ENCODE measurements around the gene SRPK2. TPM values are rescaled to one million over a fixed set of nuclear protein-coding genes. Genes with fewer than 3 reads are reported as not detected.
A peak's percentile ranks its signal among the peaks of the same experiment; 100 is the strongest.

The SRPK2 gene
- total RNA-seq, 1 donor from 2014 or later = 58.5 TPM

GRCh38 chr7:105355701-105356100, 33.0 kb downstream of the SRPK2 start:
- H3K9me3 Mint-ChIP-seq (ENCODE audit: low read depth) = peaks cover 6% of the 10 kb centered on the region
- H3K36me3 Mint-ChIP-seq (ENCODE audit: low read depth) = peaks cover 3% of the 10 kb centered on the region
- peaks cover 42% of the 10 kb centered on the region for H3K4me1 Mint-ChIP-seq (ENCODE audit: low read depth)
- no peaks in the 10 kb centered on the region for H3K27me3 Mint-ChIP-seq (ENCODE audit: low read depth)
- no peak overlapping the region for H3K27ac Mint-ChIP-seq (ENCODE audit: unreplicated experiment)
- DNase-seq (ENCODE audit: low spot score) = no peak
- TF ChIP-seq CTCF (IDR thresholded peaks at IDR 0.05) = no peak
- H3K4me3 Mint-ChIP-seq (ENCODE audit: unreplicated experiment) = no peak overlapping the region

GRCh38 chr7:105354383-105354782, 34.3 kb downstream of the SRPK2 start:
- H3K4me1 Mint-ChIP-seq (ENCODE audit: low read depth) = peaks cover 39% of the 10 kb centered on the region
- H3K27me3 Mint-ChIP-seq (ENCODE audit: low read depth) = no peaks in the 10 kb centered on the region
- H3K27ac Mint-ChIP-seq (ENCODE audit: unreplicated experiment) = no peak overlapping the region
- no peaks in the 10 kb centered on the region for H3K36me3 Mint-ChIP-seq (ENCODE audit: low read depth)
- no peaks in the 10 kb centered on the region for H3K9me3 Mint-ChIP-seq (ENCODE audit: low read depth)
- no peak for TF ChIP-seq CTCF (IDR thresholded peaks at IDR 0.05)
- no peak overlapping the region for H3K4me3 Mint-ChIP-seq (ENCODE audit: unreplicated experiment)
- no peak for DNase-seq (ENCODE audit: low spot score)

- Mint-ChIP-seq H3K36me3 (ENCODE audit: low read depth) (no peaks in the 10 kb centered on the region), H3K9me3 (ENCODE audit: low read depth) (no peaks in the 10 kb centered on the region), H3K27me3 (ENCODE audit: low read depth) (no peaks in the 10 kb centered on the region), H3K4me1 (ENCODE audit: low read depth) (peaks cover 38% of the 10 kb centered on the region), H3K4me3 (ENCODE audit: unreplicated experiment) (peak overlapping the region; percentile 8), H3K27ac (ENCODE audit: unreplicated experiment) (peak overlapping the region; percentile 52)
- no peak for TF ChIP-seq CTCF (IDR thresholded peaks at IDR 0.05)
- DNase-seq (ENCODE audit: low spot score) = no peak
Measured at GRCh38 chr7:105353752-105354328, 34.9 kb downstream of the SRPK2 start.

- no peak for TF ChIP-seq CTCF (IDR thresholded peaks at IDR 0.05)
- Mint-ChIP-seq H3K4me3 (ENCODE audit: unreplicated experiment) (no peak overlapping the region), H3K9me3 (ENCODE audit: low read depth) (no peaks in the 10 kb centered on the region), H3K27me3 (ENCODE audit: low read depth) (no peaks in the 10 kb centered on the region), H3K36me3 (ENCODE audit: low read depth) (no peaks in the 10 kb centered on the region), H3K4me1 (ENCODE audit: low read depth) (peaks cover 33% of the 10 kb centered on the region), H3K27ac (ENCODE audit: unreplicated experiment) (peak overlapping the region; percentile 100)
- DNase-seq (ENCODE audit: low spot score) = no peak
Measured at GRCh38 chr7:105352901-105353668, 35.6 kb downstream of the SRPK2 start.

- Mint-ChIP-seq H3K4me3 (ENCODE audit: unreplicated experiment) (peak overlapping the region; percentile 65), H3K27ac (ENCODE audit: unreplicated experiment) (peak overlapping the region; percentile 100), H3K36me3 (ENCODE audit: low read depth) (no peaks in the 10 kb centered on the region), H3K27me3 (ENCODE audit: low read depth) (no peaks in the 10 kb centered on the region), H3K9me3 (ENCODE audit: low read depth) (no peaks in the 10 kb centered on the region), H3K4me1 (ENCODE audit: low read depth) (peaks cover 33% of the 10 kb centered on the region)
- DNase-seq (ENCODE audit: low spot score) = no peak
- TF ChIP-seq CTCF (IDR thresholded peaks at IDR 0.05) = no peak
Measured at GRCh38 chr7:105352018-105352612, 36.6 kb downstream of the SRPK2 start.
